MV-4-11 (cell line): Measurements from ENCODE around the gene PLG.
"Not testable (repeated sequence)": the region's sequence is repeated elsewhere in the genome, so short reads cannot be mapped to it uniquely, and the experiment has no call there.

Source experiments
- DNase-seq: peaks from one replicate; lab custom pipeline; 2025; lab: John Stamatoyannopoulos, UW

PLG gene

DNA sequence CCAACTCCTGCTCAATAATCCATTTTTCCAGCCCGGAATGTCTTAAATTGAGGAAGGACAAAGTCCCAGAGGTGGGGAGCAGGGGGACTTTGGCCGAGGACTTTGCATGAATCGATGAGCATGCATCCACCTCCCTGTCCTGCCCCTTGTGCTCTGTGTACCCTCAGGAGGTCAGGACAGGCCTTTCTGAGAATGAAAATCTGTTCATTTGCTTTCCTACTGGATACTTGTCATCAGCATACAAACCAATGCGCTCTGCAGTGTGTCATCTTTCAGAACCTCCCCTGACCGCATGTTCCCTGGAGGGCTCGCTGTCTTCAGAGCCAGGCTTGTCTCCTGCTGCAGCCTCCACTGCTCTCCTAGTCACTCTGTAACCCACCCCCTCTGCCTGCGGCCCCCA lies 2.6 kb downstream of the PLG start:
- DNase-seq: not testable (repeated sequence)

DNA sequence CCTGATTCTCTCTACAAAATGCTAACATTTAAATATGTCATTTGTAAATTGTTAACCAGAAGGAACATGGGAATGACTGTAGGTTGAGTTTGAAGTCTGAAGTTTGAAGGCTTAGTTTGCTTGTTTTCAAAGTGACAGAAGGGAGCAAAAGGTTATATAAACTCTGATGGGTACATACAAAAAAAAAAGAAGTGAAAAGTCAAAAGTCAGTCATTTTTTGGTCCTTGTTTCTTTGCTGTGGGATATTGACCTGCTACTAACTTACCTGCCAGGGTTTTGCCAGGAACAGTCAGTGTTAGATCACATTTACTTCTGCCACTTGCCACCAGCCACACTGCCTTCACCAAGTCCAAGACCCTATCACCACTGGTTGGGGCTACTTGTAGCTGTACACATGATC lies 6.9 kb downstream of the PLG start:
- not testable (repeated sequence) for DNase-seq

DNA sequence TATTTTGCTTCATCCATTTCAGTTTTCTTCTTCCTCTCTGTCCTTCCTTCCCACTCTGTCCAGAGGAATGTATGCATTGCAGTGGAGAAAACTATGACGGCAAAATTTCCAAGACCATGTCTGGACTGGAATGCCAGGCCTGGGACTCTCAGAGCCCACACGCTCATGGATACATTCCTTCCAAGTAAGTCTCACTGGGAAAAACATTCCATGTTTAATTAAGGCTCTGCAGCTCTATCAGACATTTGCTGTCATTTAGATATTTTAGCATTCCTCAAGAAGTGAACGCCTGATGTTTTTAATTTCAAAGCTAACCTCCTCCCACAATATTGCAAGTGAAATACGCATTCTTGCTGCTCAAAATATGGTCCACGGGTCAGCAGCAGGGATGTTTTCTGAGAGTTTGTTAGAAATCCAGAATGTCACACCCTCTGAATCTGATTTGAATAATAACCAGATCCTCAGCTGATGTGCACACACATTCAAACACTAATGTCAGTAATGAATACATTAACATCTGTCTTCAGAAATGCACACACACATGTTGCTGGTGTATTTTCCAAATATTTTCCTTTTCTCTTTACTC lies 12.8 kb downstream of the PLG start:
- no peak for DNase-seq

DNA sequence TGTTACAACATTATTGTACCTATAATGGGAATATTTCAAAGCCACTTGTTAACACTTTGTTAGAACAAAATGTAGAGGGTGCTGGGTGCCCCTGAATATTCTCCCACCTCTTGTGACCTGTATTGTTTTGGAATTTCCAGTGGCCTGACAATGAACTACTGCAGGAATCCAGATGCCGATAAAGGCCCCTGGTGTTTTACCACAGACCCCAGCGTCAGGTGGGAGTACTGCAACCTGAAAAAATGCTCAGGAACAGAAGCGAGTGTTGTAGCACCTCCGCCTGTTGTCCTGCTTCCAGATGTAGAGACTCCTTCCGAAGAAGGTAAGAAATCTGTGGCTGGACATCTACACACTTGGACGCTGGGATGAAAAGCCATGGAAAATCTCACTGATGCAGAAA lies 28.9 kb downstream of the PLG start:
- DNase-seq: no peak

DNA sequence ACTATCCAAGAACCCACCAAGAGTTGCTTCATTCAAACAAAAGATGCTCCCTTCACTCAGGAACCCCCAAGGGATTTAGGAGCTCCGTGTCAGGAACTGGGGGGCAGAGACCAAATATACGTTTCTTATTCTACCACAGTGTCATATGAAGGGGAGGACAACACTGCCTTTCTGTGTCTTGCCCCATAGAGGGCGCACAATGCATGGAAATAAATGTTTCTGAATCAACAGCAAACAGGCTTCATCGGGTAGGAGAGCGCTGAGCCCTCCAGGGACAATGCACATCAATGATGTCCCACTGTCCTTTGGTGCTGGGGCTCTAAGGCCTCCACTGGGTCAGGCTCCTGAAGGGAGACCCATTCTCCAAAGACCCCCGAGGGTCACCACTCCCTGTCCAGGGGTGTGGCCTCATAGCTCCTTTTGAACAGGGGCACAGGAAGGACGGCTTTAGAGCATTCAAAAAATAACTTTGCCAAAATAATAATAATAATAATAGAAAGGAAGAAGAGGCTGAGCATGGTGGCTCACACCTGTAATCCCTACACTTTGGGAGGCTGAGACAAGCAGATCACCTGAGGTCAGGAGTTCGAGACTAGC lies 31.1 kb downstream of the PLG start:
- DNase-seq: peak; percentile 44

DNA sequence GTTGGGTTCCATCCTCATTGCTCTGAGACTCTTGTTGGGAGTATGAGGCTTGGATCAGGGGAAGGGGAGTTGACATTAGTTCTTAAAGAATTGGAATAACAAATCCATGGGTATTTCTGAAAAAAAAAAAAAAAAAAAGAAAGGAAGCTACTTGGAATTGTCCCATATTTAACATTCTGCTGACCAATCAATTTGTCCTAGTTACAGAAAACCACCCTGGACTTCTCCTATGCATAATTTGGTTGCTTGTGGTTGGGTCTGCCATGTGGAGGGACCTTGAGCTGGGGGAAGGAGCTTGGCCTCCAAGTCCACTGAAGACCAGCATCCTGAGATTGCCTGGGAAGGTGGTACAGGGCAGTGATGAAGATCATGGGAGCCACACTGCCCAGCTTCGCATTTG lies 32.6 kb downstream of the PLG start:
- no peak for DNase-seq

DNA sequence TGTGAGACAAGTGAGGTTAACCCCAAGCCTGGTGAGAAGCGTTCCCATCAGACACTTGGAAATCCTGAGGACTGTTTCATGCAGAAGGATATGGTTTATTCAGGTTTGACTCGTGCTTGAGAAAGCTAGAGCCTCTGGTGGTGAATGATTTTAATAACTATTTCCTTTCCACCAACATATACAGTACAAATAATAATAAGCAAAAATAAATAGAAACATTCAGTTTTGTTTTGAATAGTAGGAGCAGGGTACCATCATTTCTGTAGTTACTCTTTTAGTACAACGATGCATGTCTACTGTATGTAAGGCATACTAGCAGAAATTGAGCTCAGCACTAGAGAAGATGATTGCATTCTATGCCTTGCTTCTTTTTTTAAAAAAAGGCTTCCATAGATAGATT lies 33.5 kb downstream of the PLG start:
- no peak for DNase-seq

DNA sequence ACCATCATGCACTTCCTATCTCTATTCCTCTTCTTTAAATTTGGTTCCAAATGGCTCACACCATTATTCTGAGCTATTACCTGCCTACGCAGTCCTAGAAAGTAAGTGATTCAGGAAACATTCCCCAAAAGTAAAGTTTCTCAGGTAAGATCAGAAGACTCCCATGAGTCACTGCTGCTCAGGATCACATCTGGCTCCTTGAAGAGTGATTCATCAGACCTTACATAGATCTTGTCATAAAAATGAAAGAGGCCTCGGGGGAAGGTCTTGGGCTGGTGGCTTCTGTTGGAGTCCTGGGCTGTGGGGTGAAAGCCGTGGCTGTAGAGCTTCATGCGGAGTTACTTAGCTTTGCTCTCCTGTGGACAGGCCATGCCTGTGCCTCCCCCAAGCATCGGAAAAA lies 35.9 kb downstream of the PLG start:
- no peak for DNase-seq

DNA sequence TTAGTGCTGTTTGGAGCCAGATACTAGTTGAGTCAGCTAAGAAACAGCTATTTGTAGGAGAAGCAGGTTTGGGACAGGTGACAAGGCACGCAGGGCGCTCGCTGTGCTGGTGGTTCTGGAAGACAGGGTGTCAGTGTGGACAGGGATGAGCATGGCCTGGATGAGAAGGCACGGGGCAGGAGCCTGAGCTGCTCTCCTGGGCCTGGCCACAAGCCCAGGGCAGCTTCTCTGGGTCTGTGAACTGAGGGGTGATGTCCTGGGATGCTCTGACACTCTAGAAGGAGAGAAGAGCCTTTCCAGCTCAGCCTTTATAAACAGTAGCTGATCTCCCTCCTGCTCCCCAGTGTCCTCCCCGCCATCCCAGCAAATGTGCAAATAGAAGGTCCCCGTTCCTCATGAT lies 37.9 kb downstream of the PLG start:
- DNase-seq: no peak

DNA sequence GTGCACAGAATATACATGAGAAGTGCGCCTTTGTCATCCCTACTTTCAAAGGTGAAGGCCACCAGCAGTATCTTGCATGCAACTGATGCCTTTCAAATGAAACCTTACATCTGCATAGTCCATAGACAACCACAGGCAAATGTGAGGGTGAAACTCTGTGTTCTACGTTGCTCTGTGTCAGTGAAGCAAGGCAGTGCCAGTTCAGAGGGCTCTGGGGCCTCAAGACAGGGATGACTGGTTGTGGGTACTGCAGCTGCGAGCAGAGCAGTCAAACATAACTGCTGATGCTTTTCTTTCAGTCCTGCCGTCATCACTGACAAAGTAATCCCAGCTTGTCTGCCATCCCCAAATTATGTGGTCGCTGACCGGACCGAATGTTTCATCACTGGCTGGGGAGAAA lies 39.0 kb downstream of the PLG start:
- peak; percentile 1 for DNase-seq

DNA sequence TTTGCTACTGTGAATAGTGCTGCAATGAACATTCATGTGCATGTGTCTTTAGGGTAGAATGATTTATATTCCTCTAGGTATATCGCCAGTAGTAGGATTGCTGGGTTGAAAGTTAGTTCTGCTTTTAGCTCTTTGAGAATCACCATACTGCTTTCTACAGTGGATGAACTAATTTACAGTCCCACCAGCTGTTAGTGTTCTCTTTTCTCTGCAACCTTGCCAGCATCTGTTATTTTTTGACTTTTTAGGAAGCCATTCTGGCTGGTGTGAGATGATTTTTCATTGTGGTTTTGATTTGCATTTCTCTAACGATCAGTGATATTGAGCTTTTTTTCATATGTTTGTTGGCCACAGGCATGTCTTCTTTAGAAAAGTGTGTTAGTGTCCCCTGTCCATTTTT lies 40.0 kb downstream of the PLG start:
- peak; percentile 60 for DNase-seq

DNA sequence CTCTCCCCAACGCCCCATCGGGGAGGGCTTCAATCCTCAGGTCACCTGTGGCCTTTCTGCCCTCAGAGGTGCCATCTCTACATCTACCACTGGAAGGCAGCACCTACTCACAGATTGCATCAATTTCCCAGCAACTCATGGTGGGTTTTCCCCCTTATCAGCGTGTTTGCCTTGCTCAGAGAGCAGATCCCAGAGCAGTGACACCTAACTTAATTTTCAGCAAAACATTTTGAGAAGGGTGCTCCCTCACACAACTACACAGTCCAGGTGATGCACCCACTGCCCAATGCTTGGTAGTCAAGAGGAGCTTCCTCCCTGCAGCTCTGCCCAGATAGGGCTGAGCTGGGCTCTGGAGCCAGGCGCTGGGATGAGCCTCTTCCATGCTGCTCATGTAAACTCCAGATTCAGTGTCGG lies 48.2 kb downstream of the PLG start:
- no peak for DNase-seq

DNA sequence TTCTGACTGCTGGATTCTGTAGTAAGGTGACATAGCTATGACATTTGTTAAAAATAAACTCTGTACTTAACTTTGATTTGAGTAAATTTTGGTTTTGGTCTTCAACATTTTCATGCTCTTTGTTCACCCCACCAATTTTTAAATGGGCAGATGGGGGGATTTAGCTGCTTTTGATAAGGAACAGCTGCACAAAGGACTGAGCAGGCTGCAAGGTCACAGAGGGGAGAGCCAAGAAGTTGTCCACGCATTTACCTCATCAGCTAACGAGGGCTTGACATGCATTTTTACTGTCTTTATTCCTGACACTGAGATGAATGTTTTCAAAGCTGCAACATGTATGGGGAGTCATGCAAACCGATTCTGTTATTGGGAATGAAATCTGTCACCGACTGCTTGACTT lies 51.2 kb downstream of the PLG start:
- DNase-seq: not testable (repeated sequence)

DNA sequence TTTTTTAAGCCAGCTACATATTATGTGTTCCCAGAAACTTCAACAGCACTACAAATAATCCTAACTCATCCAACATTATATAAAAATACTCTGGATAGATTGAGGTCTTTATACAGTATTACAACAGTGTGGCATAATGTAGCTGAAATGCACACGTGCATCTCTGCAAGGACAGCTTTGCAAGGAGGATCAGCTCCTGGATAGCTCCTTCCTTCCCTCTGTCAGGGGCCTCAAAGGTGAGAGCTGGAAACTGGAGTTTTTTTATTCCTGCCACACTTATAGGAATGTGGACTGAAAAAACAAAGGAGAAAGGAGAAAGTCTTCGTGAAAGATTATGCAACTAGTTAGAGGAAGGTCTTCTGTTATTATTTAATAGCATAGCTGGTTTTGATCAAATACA lies 53.1 kb downstream of the PLG start:
- no peak for DNase-seq

DNA sequence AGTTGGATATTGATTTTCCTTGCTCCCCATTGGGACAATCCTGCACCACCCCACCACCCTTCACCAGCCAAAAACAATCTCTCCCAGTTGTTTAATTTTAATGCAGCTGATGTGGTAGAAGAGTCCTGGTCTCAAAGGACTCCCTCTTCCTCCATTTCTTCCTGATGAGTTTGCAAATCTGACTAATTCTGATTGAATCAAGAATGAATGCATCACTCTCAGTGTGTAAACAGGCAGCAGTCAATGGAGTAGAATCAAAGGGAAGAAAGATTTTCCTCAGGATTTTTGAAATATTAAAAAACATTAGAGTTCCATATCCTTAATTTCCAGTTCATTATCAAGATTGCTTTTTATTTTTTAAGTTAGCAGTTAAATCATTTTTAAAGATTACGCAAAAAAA lies 54.0 kb downstream of the PLG start:
- no peak for DNase-seq

DNA sequence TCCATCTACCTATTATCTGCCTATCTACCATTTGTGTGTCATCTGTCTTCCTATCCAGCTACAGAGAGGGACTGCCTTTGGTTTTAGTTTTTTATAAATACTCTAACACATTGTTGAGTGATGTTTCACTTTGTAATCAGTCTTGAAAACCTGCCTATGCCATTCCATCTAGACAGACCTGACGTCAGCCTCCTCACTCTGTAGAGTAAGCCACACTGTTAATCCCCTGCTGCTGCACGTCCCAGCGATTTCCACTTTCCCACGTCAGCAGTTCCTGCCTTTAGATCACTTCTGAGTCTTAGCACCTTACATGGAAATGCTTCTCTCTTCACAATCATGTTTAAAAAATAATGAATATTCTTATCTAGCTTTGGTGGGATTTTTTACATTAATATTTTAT lies 54.8 kb downstream of the PLG start:
- DNase-seq: no peak

DNA sequence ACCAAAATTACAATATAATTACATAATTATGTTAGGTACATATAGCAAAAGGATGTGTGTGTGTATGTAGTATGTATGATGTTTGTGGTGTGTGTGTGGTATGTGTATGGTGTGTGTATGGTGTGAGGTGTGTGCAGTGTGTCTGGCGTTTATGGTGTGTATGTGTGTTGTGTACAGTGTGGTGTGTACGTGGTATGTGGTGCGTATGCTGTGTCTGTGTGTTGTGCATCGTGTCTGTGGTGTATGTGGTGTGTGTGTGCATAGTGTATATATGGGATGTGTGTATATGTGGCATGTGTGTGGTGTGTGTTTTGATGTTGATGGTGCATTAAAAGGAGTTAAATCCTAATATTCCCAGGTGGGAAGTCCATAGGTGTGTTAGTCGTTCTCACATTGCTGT lies 62.8 kb downstream of the PLG start:
- DNase-seq: no peak

DNA sequence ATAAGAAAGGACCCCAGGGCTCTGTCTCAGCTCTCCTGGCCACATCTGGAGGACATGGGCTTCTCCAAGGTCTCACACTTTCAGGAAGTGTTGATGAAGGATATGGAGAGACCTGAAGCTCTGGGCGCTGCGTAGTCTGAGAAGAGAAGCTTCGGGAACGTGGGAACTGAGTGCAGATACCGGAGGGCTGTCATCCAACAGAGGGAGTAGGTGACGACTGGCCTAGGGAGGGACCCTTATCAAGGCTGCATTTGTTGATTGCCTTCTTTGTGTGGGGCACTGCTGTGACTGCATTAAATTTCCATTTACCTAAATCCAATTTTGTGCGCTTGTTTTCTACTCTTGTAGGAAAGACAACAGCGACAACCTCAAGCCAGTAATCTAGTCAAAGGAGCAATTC lies 63.4 kb downstream of the PLG start:
- no peak for DNase-seq

DNA sequence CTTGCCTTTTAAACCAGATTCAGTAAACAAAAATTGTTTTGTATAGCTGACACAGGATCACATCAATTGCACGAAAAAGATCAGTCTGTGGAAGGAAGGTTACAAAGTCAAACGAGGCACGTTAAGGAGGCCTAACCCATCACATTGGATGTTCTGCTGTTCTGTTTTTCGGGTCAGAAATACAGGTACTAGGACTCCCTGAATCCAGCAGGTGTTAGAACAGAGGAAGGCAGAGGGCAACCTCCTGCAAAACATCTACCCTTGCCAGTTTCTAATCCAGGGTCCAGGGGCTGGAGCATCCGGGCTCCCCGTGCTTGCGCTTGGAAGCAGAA lies 64.6 kb downstream of the PLG start:
- DNase-seq: no peak

DNA sequence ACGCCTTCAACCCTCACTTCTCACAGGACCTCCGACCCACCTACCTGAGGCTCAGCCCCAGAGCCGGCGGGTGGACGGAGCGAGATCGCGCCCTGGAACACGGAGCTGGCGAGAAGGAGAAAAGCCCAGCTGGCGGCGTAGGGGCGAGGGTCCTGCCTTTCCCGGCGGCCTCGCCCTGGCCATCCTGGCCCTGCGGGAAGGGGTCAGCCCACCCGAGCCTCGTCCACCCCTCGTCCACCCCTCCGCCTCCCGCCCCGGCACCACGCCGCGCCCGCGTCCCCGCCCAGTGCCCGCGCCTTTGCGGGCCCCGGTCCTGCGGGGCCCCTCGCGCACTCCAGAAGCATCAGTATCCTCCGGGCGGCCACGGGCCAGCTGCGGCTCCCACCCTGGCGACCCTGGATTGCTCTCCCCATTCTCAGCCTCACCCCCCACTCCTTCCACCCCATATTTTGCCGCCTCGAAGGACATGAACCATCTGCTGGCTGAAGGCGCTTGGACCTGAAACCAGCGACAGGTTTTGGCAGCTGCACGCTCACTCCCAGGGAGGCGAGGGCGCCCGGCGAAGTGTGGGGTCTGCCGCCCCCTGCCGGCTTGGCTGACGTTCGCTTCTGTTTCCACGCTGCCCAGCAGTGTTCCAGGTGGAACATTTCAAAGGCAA lies 65.1 kb downstream of the PLG start:
- no peak for DNase-seq

DNA sequence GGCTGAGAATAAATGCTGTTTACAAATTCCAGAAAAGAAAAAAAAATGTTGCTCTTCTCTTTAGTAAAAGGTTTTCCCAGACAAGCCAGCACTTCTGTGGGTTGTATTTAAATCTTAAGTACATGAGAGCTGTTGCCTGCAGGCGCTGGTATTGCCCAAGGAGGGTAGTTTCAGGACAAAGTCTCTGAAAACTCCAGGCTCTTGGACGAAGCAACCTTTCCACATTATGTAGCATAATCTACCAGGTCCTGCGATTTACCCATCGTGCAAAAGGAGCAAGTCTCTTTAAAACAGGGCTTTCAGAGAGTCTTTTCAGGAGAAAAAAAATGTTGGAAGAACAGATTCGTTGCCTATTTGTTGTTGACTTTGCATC lies 65.6 kb downstream of the PLG start:
- DNase-seq: no peak

DNA sequence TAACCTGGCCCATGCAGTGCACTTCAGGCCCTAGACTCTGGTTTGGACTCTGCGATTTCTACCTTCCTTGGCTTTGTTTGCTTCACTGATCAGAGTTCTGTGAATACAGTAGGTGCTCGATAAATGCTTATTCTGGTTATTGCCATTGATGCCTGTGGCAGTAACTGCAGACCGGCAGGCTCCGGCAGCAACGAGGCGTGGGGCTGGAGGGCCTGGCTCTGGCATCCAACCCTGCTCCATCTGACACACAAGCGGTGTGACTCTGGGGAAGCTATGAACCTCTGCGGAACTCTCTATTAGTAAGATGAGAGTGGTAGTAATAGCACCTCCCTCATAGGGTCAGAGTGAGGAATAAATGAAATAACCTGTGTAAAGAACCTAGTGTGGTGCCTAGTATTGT lies 66.1 kb downstream of the PLG start:
- DNase-seq: no peak

DNA sequence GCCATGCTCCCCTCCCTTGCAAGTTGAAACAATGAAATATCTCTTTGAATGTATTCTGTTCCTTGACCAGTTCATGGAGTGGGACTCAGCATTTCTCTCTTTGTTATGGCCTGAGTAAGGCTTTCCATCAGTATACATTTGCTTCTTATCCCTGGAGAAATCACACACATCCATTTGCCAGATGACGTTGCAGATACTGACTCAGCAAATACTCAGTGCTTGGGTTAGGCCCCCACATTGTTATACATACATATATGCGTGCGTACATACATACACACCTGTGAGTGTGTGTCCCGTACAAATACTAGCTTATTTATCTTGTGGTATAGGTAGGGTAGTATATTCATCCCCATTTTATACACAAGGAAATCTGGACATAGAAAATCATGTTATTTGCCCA lies 72.4 kb downstream of the PLG start:
- no peak for DNase-seq
